H1 (cell line): ENCODE measurements around the gene ATF7. TPM values are rescaled to one million over a fixed set of nuclear protein-coding genes. Genes with fewer than 3 reads are reported as not detected.

Experiments
- CTCF ChIA-PET: fragments of 300-600 bp; sonication (Branson Sonifier 250); formaldehyde crosslinking; loops from one replicate; lab custom pipeline; 2021; ENCODE audit not compliant: partially characterized antibody; lab: Charles Lee
- POLR2A ChIA-PET: fragments of 300-600 bp; sonication (Branson Sonifier 250); formaldehyde crosslinking; loops from one replicate; lab custom pipeline; 2021; ENCODE audit warnings: inconsistent platforms; ENCODE audit not compliant: partially characterized antibody; lab: Charles Lee
- DNase-seq, 2 experiments: peaks; one replicate each; pipeline versions ENCODE4 v3.0.0 to v3.0.0-alpha.2; 2010 to 2022; ENCODE audit warnings: low spot score in 2 of 2, low read depth in 1 of 2, mixed read lengths in 1 of 2
- FAIRE-seq: peaks from 2 replicates; lab custom pipeline; 2011; peaks lifted over from hg19 to GRCh38; lab: Jason Lieb, UNC
- H2AFZ ChIP-seq: 2 replicates; pipeline ENCODE4 v1.8.1; 2012; ENCODE audit warnings: low read length, inconsistent platforms
- H2AK5ac ChIP-seq: 2 replicates; pipeline ENCODE4 v1.6.1; 2013; ENCODE audit warnings: low read depth, low read length
- H2BK120ac ChIP-seq: replicated peaks from 2 replicates; pipeline ENCODE3; 2013; ENCODE audit warnings: low read depth, low read length, inconsistent platforms
- H2BK12ac ChIP-seq: 2 replicates; pipeline ENCODE4 v1.6.1; 2013; ENCODE audit warnings: low read depth, low read length
- H2BK15ac ChIP-seq: 2 replicates; pipeline ENCODE4 v1.6.1; 2013; ENCODE audit warnings: low read length
- H2BK20ac ChIP-seq: 2 replicates; pipeline ENCODE4 v1.6.1; 2013; ENCODE audit warnings: low read length
- H2BK5ac ChIP-seq: 2 replicates; pipeline ENCODE4 v1.6.1; 2013; ENCODE audit warnings: low read depth, low read length
- H3K14ac ChIP-seq: 2 replicates; pipeline ENCODE4 v1.6.1; 2013; ENCODE audit warnings: inconsistent platforms; ENCODE audit not compliant: insufficient read length
- H3K18ac ChIP-seq: 2 replicates; pipeline ENCODE4 v1.6.1; 2013; ENCODE audit warnings: low read length; ENCODE audit errors: extremely low read depth
- H3K23ac ChIP-seq: 2 replicates; pipeline ENCODE4 v1.6.1; 2013; ENCODE audit warnings: inconsistent platforms; ENCODE audit not compliant: insufficient read length
- H3K23me2 ChIP-seq: 2 replicates; pipeline ENCODE4 v1.6.1; 2013; ENCODE audit warnings: low read depth, low read length
- H3K27ac ChIP-seq: 2 replicates; pipeline ENCODE4 v1.6.1; 2011; ENCODE audit warnings: low read depth, low read length, inconsistent platforms
- H3K27me3 ChIP-seq, 4 experiments: replicated peaks in 1 of 4; 1 replicate in 1 of 4; 2 replicates in 3 of 4; pipeline versions ENCODE4 v1.6.1 to v1.8.1; 2011 to 2013; ENCODE audit warnings: low read length in 3 of 4, mild to moderate bottlenecking in 3 of 4, inconsistent platforms in 2 of 4, mixed read lengths in 2 of 4, moderate library complexity in 1 of 4; ENCODE audit not compliant: control insufficient read depth in 3 of 4, insufficient read depth in 3 of 4; ENCODE audit errors: extremely low read depth in 1 of 4
- H3K36me3 ChIP-seq, 4 experiments: 2 replicates each; pipeline versions ENCODE4 v1.6.1 to v1.8.1; 2011 to 2013; ENCODE audit warnings: mild to moderate bottlenecking in 4 of 4, low read length in 3 of 4, moderate library complexity in 2 of 4, control low read depth in 1 of 4, inconsistent platforms in 1 of 4; ENCODE audit not compliant: insufficient read depth in 4 of 4, control insufficient read depth in 2 of 4
- H3K4ac ChIP-seq: replicated peaks from 2 replicates; pipeline ENCODE3; 2013; ENCODE audit warnings: low read length, low read depth, mixed read lengths, inconsistent platforms; ENCODE audit not compliant: insufficient read length
- H3K4me1 ChIP-seq, 4 experiments: replicated peaks in 1 of 4; 1 replicate in 1 of 4; 2 replicates in 3 of 4; pipeline versions ENCODE4 v1.6.1 to v1.8.1; 2011 to 2013; ENCODE audit warnings: low read length in 3 of 4, inconsistent platforms in 2 of 4, mixed read lengths in 1 of 4; ENCODE audit not compliant: insufficient read depth in 4 of 4, control insufficient read depth in 3 of 4
- H3K4me2 ChIP-seq, 2 experiments: 2 replicates each; pipeline versions ENCODE4 v1.6.1 to v1.8.1; 2011 to 2013; ENCODE audit warnings: low read depth in 2 of 2, low read length in 2 of 2, control low read depth in 1 of 2, inconsistent platforms in 1 of 2, mild to moderate bottlenecking in 1 of 2; ENCODE audit not compliant: insufficient read depth in 1 of 2
- H3K4me3 ChIP-seq, 4 experiments: fragments of 200-600, 300-600 bp in 1 of 4; sonication (generic), shearing (Covaris generic), sonication (Bioruptor Twin) in 1 of 4; 2 replicates each; pipeline versions ENCODE4 v1.5.1 to v1.8.1; 2011 to 2016; ENCODE audit warnings: low read length in 4 of 4, low read depth in 3 of 4, control low read depth in 2 of 4, inconsistent platforms in 2 of 4, mild to moderate bottlenecking in 2 of 4, mixed read lengths in 1 of 4, moderate library complexity in 1 of 4; ENCODE audit not compliant: insufficient read depth in 2 of 4; ENCODE audit errors: extremely low read depth in 1 of 4
- H3K56ac ChIP-seq: replicated peaks from 2 replicates; pipeline ENCODE3; 2013; ENCODE audit warnings: low read depth, mild to moderate bottlenecking, mixed read lengths, low read length, inconsistent platforms; ENCODE audit not compliant: insufficient read length
- H3K79me1 ChIP-seq: 2 replicates; pipeline ENCODE4 v1.6.1; 2013; ENCODE audit warnings: low read depth, low read length, control low read depth
- H3K79me2 ChIP-seq, 2 experiments: 2 replicates each; pipeline versions ENCODE4 v1.6.1 to v1.8.1; 2012 to 2013; ENCODE audit warnings: low read length in 2 of 2, mild to moderate bottlenecking in 2 of 2, inconsistent platforms in 1 of 2; ENCODE audit not compliant: insufficient read depth in 2 of 2, control insufficient read depth in 1 of 2
- H3K9ac ChIP-seq, 4 experiments: replicated peaks in 1 of 4; 1 replicate in 1 of 4; 2 replicates in 3 of 4; pipeline versions ENCODE4 v1.6.1 to v1.8.1; 2011 to 2013; ENCODE audit warnings: low read depth in 3 of 4, low read length in 3 of 4, control low read depth in 2 of 4, mild to moderate bottlenecking in 2 of 4, moderate library complexity in 2 of 4, inconsistent platforms in 1 of 4; ENCODE audit errors: extremely low read depth in 1 of 4
- H3K9me3 ChIP-seq, 2 experiments: 2 replicates each; pipeline versions ENCODE4 v1.6.1 to v1.8.1; 2012 to 2013; ENCODE audit warnings: mild to moderate bottlenecking in 2 of 2, moderate library complexity in 2 of 2, control low read depth in 1 of 2, inconsistent platforms in 1 of 2, low read depth in 1 of 2, low read length in 1 of 2, mixed read lengths in 1 of 2; ENCODE audit not compliant: insufficient read depth in 2 of 2
- H4K20me1 ChIP-seq, 2 experiments: replicated peaks in 1 of 2; 2 replicates each; pipeline versions ENCODE3 to v1.8.1; 2011 to 2013; ENCODE audit warnings: inconsistent platforms in 2 of 2, low read length in 2 of 2, mild to moderate bottlenecking in 1 of 2; ENCODE audit not compliant: insufficient read depth in 2 of 2, control insufficient read depth in 1 of 2
- H4K5ac ChIP-seq: 2 replicates; pipeline ENCODE4 v1.6.1; 2013; ENCODE audit warnings: low read length, low read depth, mixed read lengths, inconsistent platforms; ENCODE audit not compliant: insufficient read length
- H4K8ac ChIP-seq: 2 replicates; pipeline ENCODE4 v1.8.0; 2013; ENCODE audit warnings: mild to moderate bottlenecking, moderate library complexity, low read length, inconsistent platforms; ENCODE audit not compliant: insufficient read depth; ENCODE audit errors: extremely low read depth
- H4K91ac ChIP-seq: replicated peaks from 2 replicates; pipeline ENCODE3; 2013; ENCODE audit warnings: low read length, mixed read lengths, inconsistent platforms; ENCODE audit not compliant: insufficient read length
- ASH2L ChIP-seq: fragments of 200-600, 300-600 bp; sonication (generic); IDR thresholded peaks from one replicate; pipeline ENCODE4 v1.7.1; 2017; ENCODE audit warnings: low read length
- ATF3 ChIP-seq: IDR thresholded peaks from 2 replicates; pipeline ENCODE4 v1.6.1; 2011; ENCODE audit warnings: low read depth, mild to moderate bottlenecking, low read length; ENCODE audit not compliant: insufficient read depth
- CHD2 ChIP-seq: IDR thresholded peaks from 2 replicates; pipeline ENCODE4 v1.6.1; 2012; ENCODE audit warnings: low read length, improper control_type of control experiment
- KDM4A ChIP-seq: IDR thresholded peaks from one replicate; pipeline ENCODE4 v1.7.1; 2012; ENCODE audit warnings: low read depth, mild to moderate bottlenecking, moderate library complexity, low read length, inconsistent platforms; ENCODE audit not compliant: severe bottlenecking
- PHF8 ChIP-seq: fragments of 200-600 bp; sonication (generic); conservative IDR thresholded peaks from 2 replicates; pipeline ENCODE4 v1.7.1; 2012; ENCODE audit warnings: low read depth, mild to moderate bottlenecking, inconsistent platforms, low read length, moderate library complexity
- SUZ12 ChIP-seq: fragments of 200-600 bp; sonication (generic); IDR thresholded peaks from 2 replicates; pipeline ENCODE4 v1.6.1; 2012; ENCODE audit warnings: mild to moderate bottlenecking, inconsistent platforms, low read length, moderate library complexity, mixed read lengths
- TCF12 ChIP-seq: IDR thresholded peaks from 2 replicates; pipeline ENCODE4 v1.6.1; 2011; ENCODE audit warnings: low read depth, mild to moderate bottlenecking, low read length
- WGBS, 2 experiments: shearing (Covaris generic) in 1 of 2; methylation state at CpG; one replicate each; pipeline versions ENCODE4 v1.1.6 to v1.1.7; 2013 to 2015; ENCODE audit warnings: low lambda C conversion rate in 2 of 2, mixed read lengths in 2 of 2, inconsistent platforms in 1 of 2, low coverage in 1 of 2, missing lambda C conversion rate in 1 of 2; ENCODE audit not compliant: insufficient replicate concordance in 2 of 2, insufficient coverage in 1 of 2, insufficient read length in 1 of 2; ENCODE audit errors: extremely low coverage in 1 of 2, missing lambda C conversion rate in 1 of 2; 5-methylcytosine and 5-hydroxymethylcytosine counted together
- polyA plus RNA-seq, 7 experiments: library from polyadenylated mRNA; depleted of rRNA in 3 of 7; stranded (reverse) in 5 of 7; unstranded in 2 of 7; fragments of >200 nt in 5 of 7; fragments of 200-250 nt in 2 of 7; gene quantifications; 1 replicate in 5 of 7; 2 replicates in 1 of 7; 4 replicates in 1 of 7; pipeline versions ENCODE4 v1.2.1 to v1.2.3, GENCODE V29; 2011 to 2013; ENCODE audit warnings: missing spikeins in 2 of 7, mixed read lengths in 2 of 7
- total RNA-seq: library from RNA; stranded (reverse); fragmentation: NEBNext Ultra II Directional; extraction: Animal tissue kit (Norgen Biotek cat#: 25700); gene quantifications from 2 replicates; pipeline ENCODE4 v1.2.1, GENCODE V29; 2021

Gene ATF7
- total and polyA plus RNA-seq, 2 of the 8 experiments (the other 6 are each of a cell fraction or from before 2014, with no cell fraction given) = 10.1 to 16.6 TPM

- Histone ChIP-seq H3K27me3 (no peaks in the 10 kb centered on the region), H2AFZ (no peak overlapping the region), H4K91ac (peak overlapping the region; percentile 20), H2BK120ac (no peak overlapping the region), H3K18ac (peak overlapping the region; percentile 84), H3K36me3 (peaks cover 9 to 35% (median 21%) of the 10 kb centered on the region in 4 experiments; a peak in 7 of 8 replicates), H3K9me3 (no peaks in the 10 kb centered on the region), H3K23ac (no peak overlapping the region), H2BK15ac (no peak overlapping the region), H3K56ac (peak overlapping the region; percentile 49), H3K4me3 (peak overlapping the region; percentile 63 to 93 (median 87)), H3K14ac (no peak overlapping the region), H3K4ac (peak overlapping the region; percentile 8), H3K4me2 (peak overlapping the region; percentile 75 to 91), H4K20me1 (no peaks in the 10 kb centered on the region), H2AK5ac (no peak overlapping the region; the same call in 1 of the 2 replicates), H4K8ac (peak overlapping the region; percentile 98; the same call in 1 of the 2 replicates), H4K5ac (peak overlapping the region; percentile 95), H2BK5ac (peak overlapping the region; percentile 96), H3K4me1 (peaks cover 2 to 16% (median 7%) of the 10 kb centered on the region in 4 experiments; a peak in 6 of 7 replicates), H3K9ac (peak overlapping the region; percentile 87 to 98 (median 94)), H3K79me1 (peaks cover 4% of the 10 kb centered on the region), H3K79me2 (peaks cover 0 to 28% of the 10 kb centered on the region in 2 experiments; a peak in 2 of 4 replicates), H2BK12ac (no peak overlapping the region), H3K27ac (peak overlapping the region; percentile 98), H2BK20ac (no peak overlapping the region), H3K23me2 (peaks cover 9% of the 10 kb centered on the region)
- TF ChIP-seq TCF12 (no peak), KDM4A (no peak), PHF8 (no peak), SUZ12 (no peak), ASH2L (no peak), ATF3 (no peak), CHD2 (no peak)
- FAIRE-seq (no peak), DNase-seq (no peak)
- WGBS, 2 experiments = 70% methylated on average over 8 of the region's 8 CpGs; no CpG with 5 or more reads in 1 of the 2 experiments
- ChIA-PET CTCF (interaction anchor here (0.6 to 1.9 kb wide), 26 partner anchors 9 to 174 kb away, joined by 3 to 10 read pairs (median 4); partner anchors contain the start of gene TARBP2), POLR2A (interaction anchor here (0.6 to 13.5 kb wide), 39 partner anchors 13 to 297 kb away, joined by 3 to 246 read pairs (median 4); partner anchors contain the start of genes ATF7, CISTR and TARBP2)
These were observed 49.0 kb upstream of the ATF7 start for GRCh38 chr12:53674977-53675700.
